Transverse colon (tissue), 4 donors: Measurements from ENCODE around the gene SHISA9.

Experiments
- CTCF ChIP-seq, 5 experiments: fragments of 200-600 bp in 3 of 5; fragments of 450-650 bp in 2 of 5; sonication (generic) in 3 of 5; IDR thresholded peaks; 1 replicate in 2 of 5; 2 replicates in 3 of 5; pipeline ENCODE4 v1.5.1; 2016 to 2017; ENCODE audit warnings: antibody characterized with exemption in 5 of 5, inconsistent platforms in 3 of 5, mild to moderate bottlenecking in 2 of 5, moderate library complexity in 1 of 5
- EP300 ChIP-seq: sonication (generic); formaldehyde crosslinking; IDR thresholded peaks from one replicate; pipeline ENCODE4 v1.6.1; 2017; ENCODE audit warnings: antibody characterized with exemption, low read depth
- POLR2A ChIP-seq: fragments of 450-650 bp; IDR thresholded peaks from one replicate; pipeline ENCODE4 v1.6.1; 2016; ENCODE audit warnings: antibody characterized with exemption, mild to moderate bottlenecking, moderate library complexity
- POLR2AphosphoS5 ChIP-seq, 3 donors: sonication (generic); formaldehyde crosslinking; IDR thresholded peaks; one replicate each; pipeline ENCODE4 v1.6.1; 2016; ENCODE audit warnings: antibody characterized with exemption in 3 of 3

- TF ChIP-seq CTCF (IDR thresholded peaks at IDR 0.05) (no peak), POLR2AphosphoS5 (IDR thresholded peaks at IDR 0.05) (no peak), POLR2A (no peak), EP300 (no peak)
These were observed 144.8 kb downstream of the SHISA9 start for GRCh38 chr16:13046061-13046821.
